T-cell (primary cell): ENCODE results near the gene DEFB124. TPM values are rescaled to one million over a fixed set of nuclear protein-coding genes. Genes with fewer than 3 reads are reported as not detected.

Experiments used
- ATAC-seq, 4 experiments: fragments of 200-7000 bp in 3 of 4; fragments of 150-1000 bp in 1 of 4; cut with Tn5 transposase; replicated peaks in 1 of 4; 1 replicate in 3 of 4; 2 replicates in 1 of 4; pipeline ENCODE4 v1.10.0; 2021; ENCODE audit warnings: moderate library complexity in 3 of 4, mild to moderate bottlenecking in 2 of 4, moderate number of reproducible peaks in 1 of 4
- CTCF ChIA-PET, 2 donors: fragments of 300-600 bp; sonication (Branson Sonifier 250); formaldehyde crosslinking; loops; one replicate each; lab custom pipeline; 2022; ENCODE audit warnings: antibody characterized with exemption in 2 of 2; lab: Charles Lee
- POLR2A ChIA-PET, 2 donors: fragments of 300-600 bp; sonication (Branson Sonifier 250); formaldehyde crosslinking; loops; one replicate each; lab custom pipeline; 2022; ENCODE audit warnings: antibody characterized with exemption in 2 of 2; lab: Charles Lee
- DNase-seq, 35 experiments: peaks; one replicate each; pipeline versions ENCODE4 v3.0.0 to v3.0.0-alpha.2; 2013 to 2023
- H3K27ac ChIP-seq: one replicate; pipeline ENCODE4 v1.5.1; 2013; ENCODE audit warnings: low read length
- H3K27me3 ChIP-seq, 2 experiments: replicated peaks in 1 of 2; 1 replicate in 1 of 2; 2 replicates in 1 of 2; pipeline versions ENCODE4 v1.6.1 to v1.7.0; 2013; ENCODE audit warnings: low read length in 1 of 2, mixed read lengths in 1 of 2; ENCODE audit not compliant: control insufficient read depth in 2 of 2, insufficient read depth in 2 of 2; ENCODE audit errors: extremely low read depth in 1 of 2
- H3K36me3 ChIP-seq, 2 donors: 1 replicate in 1 of 2; 2 replicates in 1 of 2; pipeline versions ENCODE4 v1.6.1 to v1.7.0; 2013; ENCODE audit warnings: low read length in 1 of 2; ENCODE audit not compliant: control insufficient read depth in 2 of 2, insufficient read depth in 1 of 2; ENCODE audit errors: extremely low read depth in 1 of 2
- H3K4me1 ChIP-seq, 2 experiments: 1 replicate in 1 of 2; 2 replicates in 1 of 2; pipeline versions ENCODE4 v1.6.1 to v1.7.0; 2013; ENCODE audit warnings: low read length in 2 of 2, mixed read lengths in 1 of 2; ENCODE audit not compliant: insufficient read depth in 2 of 2, control insufficient read depth in 1 of 2; ENCODE audit errors: extremely low read depth in 1 of 2
- H3K4me3 ChIP-seq, 2 donors: 1 replicate in 1 of 2; 2 replicates in 1 of 2; pipeline versions ENCODE4 v1.5.1 to v1.7.0; 2013; ENCODE audit warnings: mild to moderate bottlenecking in 2 of 2, low read length in 1 of 2, moderate library complexity in 1 of 2; ENCODE audit not compliant: control insufficient read depth in 1 of 2; ENCODE audit errors: extremely low read depth in 1 of 2
- H3K9me3 ChIP-seq: 2 replicates; pipeline ENCODE4 v1.7.0; 2013
- H3K27ac Mint-ChIP-seq, 2 donors: one replicate each; pipeline ENCODE4 v1.8.0; 2020 to 2021; ENCODE audit warnings: mild to moderate bottlenecking in 2 of 2, mixed read lengths in 2 of 2
- H3K27me3 Mint-ChIP-seq, 2 donors: one replicate each; pipeline ENCODE4 v1.8.0; 2021 to 2022; ENCODE audit warnings: mixed read lengths in 2 of 2
- H3K36me3 Mint-ChIP-seq: one replicate; pipeline ENCODE4 v1.8.0; 2021; ENCODE audit warnings: mixed read lengths
- H3K4me1 Mint-ChIP-seq, 3 donors: one replicate each; pipeline ENCODE4 v1.8.0; 2020 to 2022; ENCODE audit warnings: mixed read lengths in 3 of 3, mild to moderate bottlenecking in 1 of 3
- H3K4me3 Mint-ChIP-seq, 3 donors: one replicate each; pipeline ENCODE4 v1.8.0; 2020 to 2022; ENCODE audit warnings: mild to moderate bottlenecking in 3 of 3, mixed read lengths in 3 of 3, moderate library complexity in 3 of 3
- H3K9me3 Mint-ChIP-seq, 3 donors: one replicate each; pipeline ENCODE4 v1.8.0; 2020 to 2022; ENCODE audit warnings: mixed read lengths in 3 of 3
- WGBS: methylation state at CpG from one replicate; pipeline ENCODE4 v1.1.5; 2013; ENCODE audit warnings: missing lambda C conversion rate; ENCODE audit not compliant: insufficient coverage; 5-methylcytosine and 5-hydroxymethylcytosine counted together
- total RNA-seq, 35 experiments: library from RNA in 6 of 35; stranded (reverse) in 6 of 35; fragments of 120-200 nt in 1 of 35; gene quantifications; one replicate each; pipeline versions ENCODE4 v1.2.1 to v1.2.4 and lab custom pipeline; 2013 to 2026

Gene DEFB124
- total RNA-seq, 5 donors from 2014 or later (not counting 1 experiment from before 2014, with no cell fraction given): not detected

GRCh38 chr20:31418307-31418706 lies 56.6 kb downstream of the DEFB124 start:
- Histone ChIP-seq H3K27me3 (no peaks in the 10 kb centered on the region), H3K9me3 (no peaks in the 10 kb centered on the region), H3K4me1 (no peaks in the 10 kb centered on the region), H3K27ac (no peak overlapping the region), H3K36me3 (no peaks in the 10 kb centered on the region), H3K4me3 (no peak overlapping the region)
- DNase-seq: no peak
- ChIA-PET CTCF (no interaction called here), POLR2A (no interaction called here)
- Mint-ChIP-seq H3K9me3 (peaks cover 0 to 4% (median 0%) of the 10 kb centered on the region in 3 donors), H3K4me3 (no peak overlapping the region), H3K27ac (no peak overlapping the region), H3K27me3 (peaks cover 5 to 12% of the 10 kb centered on the region in 2 donors), H3K4me1 (no peaks in the 10 kb centered on the region), H3K36me3 (no peaks in the 10 kb centered on the region)
- 80% methylated on average over 1 of the region's 7 CpGs for WGBS
- ATAC-seq: no peak

GRCh38 chr20:31415653-31416052 lies 59.3 kb downstream of the DEFB124 start:
- WGBS: no CpG with 5 or more reads among the region's 2 CpGs
- Mint-ChIP-seq H3K36me3 (no peaks in the 10 kb centered on the region), H3K27me3 (peaks cover 8 to 12% of the 10 kb centered on the region in 2 donors), H3K4me3 (no peak overlapping the region), H3K4me1 (no peaks in the 10 kb centered on the region), H3K9me3 (peaks cover 0 to 4% (median 0%) of the 10 kb centered on the region in 3 donors), H3K27ac (no peak overlapping the region)
- Histone ChIP-seq H3K4me3 (no peak overlapping the region), H3K36me3 (no peaks in the 10 kb centered on the region), H3K4me1 (no peaks in the 10 kb centered on the region), H3K27ac (no peak overlapping the region), H3K27me3 (no peaks in the 10 kb centered on the region), H3K9me3 (no peaks in the 10 kb centered on the region)
- ChIA-PET CTCF (no interaction called here), POLR2A (no interaction called here)
- ATAC-seq (no peak), DNase-seq (no peak)

Other genes with a start within 250 kb of the DEFB124 start
- not detected for gene DEFB115, start 217.5 kb downstream of the DEFB124 start, total RNA-seq
- not detected for gene DEFB116, start 166.5 kb downstream of the DEFB124 start, total RNA-seq
- not detected for gene DEFB118, start 106.5 kb downstream of the DEFB124 start, total RNA-seq
- not detected for gene DEFB119, start 84.5 kb downstream of the DEFB124 start, total RNA-seq
- gene DEFB121, start 68.9 kb downstream of the DEFB124 start, total RNA-seq: not detected
- not detected for gene DEFB123, start 34.5 kb downstream of the DEFB124 start, total RNA-seq
- not detected for gene REM1, start 161 bp upstream of the DEFB124 start, total RNA-seq
- 100 to 1,000 TPM; 108 to 149 (median 140) TPM for gene HM13, start 39.3 kb upstream of the DEFB124 start, total RNA-seq
- gene ID1, start 130.2 kb upstream of the DEFB124 start, total RNA-seq: 10 to 100 TPM in 1 of 5 donors, 1 to 10 TPM in 4; 1.4 to 11.2 (median 2.2) TPM
- gene COX4I2, start 162.8 kb upstream of the DEFB124 start, total RNA-seq: not detected
- 10 to 100 TPM; 26.6 to 33.8 (median 27.7) TPM for gene BCL2L1, start 247.7 kb upstream of the DEFB124 start, total RNA-seq